ENCODE data around the gene ATXN7L1. TPM values are rescaled to one million over a fixed set of nuclear protein-coding genes. Genes with fewer than 3 reads are reported as not detected.

Gene ATXN7L1
- total RNA-seq, 1 donor from 2014 or later: 18.6 TPM

GRCh38 chr7:105708763-105709080 is 167.7 kb downstream of the ATXN7L1 start:
- no peak for TF ChIP-seq CTCF (IDR thresholded peaks at IDR 0.05)
- Mint-ChIP-seq H3K9me3 (peaks cover 17% of the 10 kb centered on the region), H3K4me3 (no peak overlapping the region), H3K36me3 (ENCODE audit: low read depth) (peaks cover 13% of the 10 kb centered on the region), H3K27me3 (no peaks in the 10 kb centered on the region), H3K4me1 (no peaks in the 10 kb centered on the region), H3K27ac (no peak overlapping the region)
- no peak for DNase-seq
- ATAC-seq (ENCODE audit: low read depth): no peak
- POLR2A ChIA-PET: no interaction called here
- CTCF ChIA-PET: no interaction called here
- intact Hi-C loops (cut with micrococcal nuclease): no loop called here

GRCh38 chr7:105707967-105708762 is 168.2 kb downstream of the ATXN7L1 start:
- Mint-ChIP-seq H3K4me3 (no peak overlapping the region), H3K27ac (no peak overlapping the region)

DNA sequence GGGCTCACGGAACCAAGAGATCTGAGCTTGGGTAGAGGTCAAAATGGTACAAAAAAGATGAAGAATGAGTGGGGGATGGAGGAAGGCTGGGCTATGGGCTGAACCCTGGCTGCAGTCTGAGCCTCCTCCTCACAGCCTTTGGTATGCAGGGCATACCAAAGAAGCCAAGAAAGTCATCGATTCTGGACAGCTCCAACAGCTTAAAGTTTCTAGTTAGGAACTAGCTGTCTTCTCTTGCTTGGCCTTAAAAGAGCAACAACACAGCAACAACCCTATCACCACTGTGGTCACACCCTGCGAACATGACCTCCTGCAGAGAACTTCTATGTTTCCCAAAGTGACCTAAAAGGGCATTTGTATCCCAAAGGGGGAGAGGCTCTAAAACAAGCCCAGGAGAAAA is 169.0 kb downstream of the ATXN7L1 start:
- Mint-ChIP-seq H3K4me1 (no peaks in the 10 kb centered on the region), H3K9me3 (peaks cover 11% of the 10 kb centered on the region), H3K27ac (no peak overlapping the region), H3K27me3 (no peaks in the 10 kb centered on the region), H3K4me3 (no peak overlapping the region), H3K36me3 (ENCODE audit: low read depth) (peaks cover 8% of the 10 kb centered on the region)
- no peak for TF ChIP-seq CTCF (IDR thresholded peaks at IDR 0.05)
- intact Hi-C loops (cut with micrococcal nuclease): no loop called here
- CTCF ChIA-PET: no interaction called here
- DNase-seq (no peak), ATAC-seq (ENCODE audit: low read depth) (no peak)
- POLR2A ChIA-PET: no interaction called here

More at GRCh38 chr7:105707967-105708762, 168.2 kb downstream of the ATXN7L1 start:
- ChIA-PET POLR2A (no interaction called here), CTCF (no interaction called here)
- Mint-ChIP-seq H3K9me3 (peaks cover 17% of the 10 kb centered on the region), H3K27me3 (no peaks in the 10 kb centered on the region), H3K36me3 (ENCODE audit: low read depth) (peaks cover 13% of the 10 kb centered on the region), H3K4me1 (no peaks in the 10 kb centered on the region)
- intact Hi-C loops (cut with micrococcal nuclease): no loop called here
- DNase-seq: no peak
- no peak for TF ChIP-seq CTCF (IDR thresholded peaks at IDR 0.05)
- ATAC-seq (ENCODE audit: low read depth): no peak

DNA sequence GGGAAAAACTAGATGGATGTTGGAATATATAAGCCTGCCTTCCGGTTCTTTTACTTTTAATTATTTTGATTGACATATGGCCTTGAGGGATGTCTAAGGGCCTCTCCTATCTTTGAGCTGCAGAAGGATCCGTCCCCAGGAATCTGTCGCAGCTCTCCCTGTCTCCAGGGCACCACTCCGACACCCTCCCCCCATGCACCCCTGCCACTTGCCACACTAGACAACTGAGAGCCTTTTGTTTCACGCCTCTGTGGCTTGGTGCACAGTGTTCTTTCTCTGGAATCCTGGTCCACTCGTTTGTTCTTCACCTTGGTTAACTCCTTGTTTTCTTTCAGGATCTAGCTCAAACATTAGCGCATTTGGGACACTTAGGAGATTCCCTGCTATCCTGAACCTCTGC is 171.0 kb downstream of the ATXN7L1 start:
- no peaks in the 10 kb centered on the region for H3K27me3 Mint-ChIP-seq
- no peak for TF ChIP-seq CTCF (IDR thresholded peaks at IDR 0.05)
- ChIA-PET POLR2A (no interaction called here), CTCF (no interaction called here)
- no peak overlapping the region for H3K27ac Mint-ChIP-seq
- peaks cover 3% of the 10 kb centered on the region for H3K9me3 Mint-ChIP-seq
- H3K4me1 Mint-ChIP-seq: no peaks in the 10 kb centered on the region
- H3K4me3 Mint-ChIP-seq: no peak overlapping the region
- ATAC-seq (ENCODE audit: low read depth): no peak
- peaks cover 2% of the 10 kb centered on the region for H3K36me3 Mint-ChIP-seq (ENCODE audit: low read depth)
- intact Hi-C loops (cut with micrococcal nuclease): no loop called here
- no peak for DNase-seq

DNA sequence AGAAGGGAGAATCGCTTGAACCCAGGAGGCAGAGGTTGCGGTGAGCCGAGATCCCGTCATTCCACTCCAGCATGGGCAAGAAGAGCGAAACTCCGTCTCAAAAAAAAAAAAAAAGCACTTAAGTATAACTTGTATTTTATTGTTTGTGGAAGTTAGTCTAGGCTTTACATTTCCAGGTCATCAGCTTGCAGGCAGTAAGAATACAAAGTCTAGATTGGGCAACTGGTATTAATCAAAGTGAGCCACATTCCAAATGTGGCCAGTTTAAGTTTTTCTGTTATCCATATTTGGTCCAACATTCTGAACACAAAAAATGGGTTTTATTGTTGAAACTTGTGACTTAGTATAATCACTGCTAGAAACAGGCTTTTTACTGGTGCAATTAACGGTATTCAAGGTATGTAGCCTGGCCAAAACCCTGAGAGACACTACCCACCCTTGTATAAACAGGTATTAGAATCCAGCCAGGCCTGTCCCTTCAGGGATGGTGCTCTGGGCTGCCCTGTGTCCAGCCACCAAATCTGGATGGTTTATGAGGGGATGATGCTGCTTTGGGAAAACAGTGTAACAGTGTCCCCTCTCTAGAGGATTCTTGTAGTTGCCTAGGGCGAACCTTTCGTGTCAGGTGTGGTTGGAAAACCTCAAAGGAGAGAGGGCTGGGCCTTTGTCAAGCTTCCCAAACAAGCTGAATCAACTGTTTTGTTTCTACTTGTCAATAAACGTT is 173.0 kb downstream of the ATXN7L1 start:
- H3K4me3 Mint-ChIP-seq: no peak overlapping the region
- H3K27me3 Mint-ChIP-seq: no peaks in the 10 kb centered on the region
- ChIA-PET POLR2A (no interaction called here), CTCF (interaction anchor here (0.6 kb wide), 1 partner anchor 29 kb away, joined by 3 read pairs; no protein-coding TSS in a partner anchor)
- no peaks in the 10 kb centered on the region for H3K36me3 Mint-ChIP-seq (ENCODE audit: low read depth)
- intact Hi-C loops (cut with micrococcal nuclease): no loop called here
- ATAC-seq (ENCODE audit: low read depth) (no peak), DNase-seq (no peak)
- H3K9me3 Mint-ChIP-seq: no peaks in the 10 kb centered on the region
- H3K4me1 Mint-ChIP-seq: no peaks in the 10 kb centered on the region
- no peak overlapping the region for H3K27ac Mint-ChIP-seq
- TF ChIP-seq CTCF (IDR thresholded peaks at IDR 0.05): no peak

Measured in activated B cell treated with CpG ODN at 0.5 μM for 24 hours (primary cell).